GM10248 (cell line): ENCODE data around the gene PPM1A.

ENCODE experiments used
- CTCF ChIA-PET: fragments of 300-600 bp; sonication (Branson Sonifier 250); formaldehyde crosslinking; extraction: SDS; loops from one replicate; lab custom pipeline; 2021; ENCODE audit warnings: antibody characterized with exemption; lab: Yijun Ruan, JAX
- POLR2A ChIA-PET: fragments of 350-650 bp; sonication (Branson Sonifier 250); formaldehyde crosslinking; extraction: SDS; loops from one replicate; lab custom pipeline; 2020; ENCODE audit warnings: antibody characterized with exemption; lab: Yijun Ruan, JAX
- DNase-seq: peaks from one replicate; pipeline ENCODE4 v3.0.0; 2012; ENCODE audit errors: extremely low spot score
- TF ChIP-seq, protein P1 (sequence below): IDR thresholded peaks from 2 replicates; pipeline ENCODE4 v1.5.1; 2012; ENCODE audit warnings: mild to moderate bottlenecking, low read depth; ENCODE audit errors: extremely low read depth, missing control alignments, control extremely low read depth

The PPM1A gene

DNA sequence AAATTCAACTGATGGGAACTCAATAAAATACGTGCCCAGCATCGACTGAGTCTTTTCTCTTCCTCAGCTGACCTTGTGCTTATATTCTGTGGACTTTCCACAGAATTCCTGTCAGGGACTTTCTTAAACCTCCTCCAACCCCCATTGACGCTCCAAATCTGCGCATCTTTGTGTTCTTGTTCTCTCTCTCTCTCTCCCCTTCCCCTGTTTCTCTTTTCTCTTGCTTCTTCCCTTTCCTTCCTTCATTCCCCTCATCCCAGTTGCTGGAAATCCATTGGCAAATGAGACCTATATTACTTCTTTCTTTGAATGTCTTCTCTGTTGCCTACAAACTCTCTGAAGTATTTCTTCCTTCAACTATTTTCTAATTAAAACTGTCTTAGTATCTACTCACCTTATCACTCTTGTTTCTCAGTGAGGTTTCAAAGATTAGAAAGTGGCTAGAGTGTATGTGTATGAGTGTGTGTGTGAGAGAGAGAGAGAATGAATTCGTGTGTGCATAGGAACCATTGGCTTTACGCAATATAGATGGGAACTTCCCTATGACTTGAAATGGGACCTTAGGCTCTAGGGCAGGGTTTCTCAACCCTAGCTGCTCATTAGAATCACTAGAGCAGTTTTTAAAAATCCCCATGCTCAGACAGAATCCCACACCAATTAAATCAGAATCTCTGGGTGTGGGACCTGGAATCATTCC, 42.0 kb upstream of the PPM1A start:
- ChIA-PET CTCF (interaction anchor here (1.1 to 4.6 kb wide), 8 partner anchors 9 to 125 kb away, joined by 3 to 31 read pairs (median 6); no protein-coding TSS in a partner anchor), POLR2A (interaction anchor here (1.5 to 4.7 kb wide), 2 partner anchors 10 to 41 kb away, joined by 5 to 26 read pairs; partner anchors contain the start of gene PPM1A)
- DNase-seq: no peak
- TF ChIP-seq, protein P1, sequence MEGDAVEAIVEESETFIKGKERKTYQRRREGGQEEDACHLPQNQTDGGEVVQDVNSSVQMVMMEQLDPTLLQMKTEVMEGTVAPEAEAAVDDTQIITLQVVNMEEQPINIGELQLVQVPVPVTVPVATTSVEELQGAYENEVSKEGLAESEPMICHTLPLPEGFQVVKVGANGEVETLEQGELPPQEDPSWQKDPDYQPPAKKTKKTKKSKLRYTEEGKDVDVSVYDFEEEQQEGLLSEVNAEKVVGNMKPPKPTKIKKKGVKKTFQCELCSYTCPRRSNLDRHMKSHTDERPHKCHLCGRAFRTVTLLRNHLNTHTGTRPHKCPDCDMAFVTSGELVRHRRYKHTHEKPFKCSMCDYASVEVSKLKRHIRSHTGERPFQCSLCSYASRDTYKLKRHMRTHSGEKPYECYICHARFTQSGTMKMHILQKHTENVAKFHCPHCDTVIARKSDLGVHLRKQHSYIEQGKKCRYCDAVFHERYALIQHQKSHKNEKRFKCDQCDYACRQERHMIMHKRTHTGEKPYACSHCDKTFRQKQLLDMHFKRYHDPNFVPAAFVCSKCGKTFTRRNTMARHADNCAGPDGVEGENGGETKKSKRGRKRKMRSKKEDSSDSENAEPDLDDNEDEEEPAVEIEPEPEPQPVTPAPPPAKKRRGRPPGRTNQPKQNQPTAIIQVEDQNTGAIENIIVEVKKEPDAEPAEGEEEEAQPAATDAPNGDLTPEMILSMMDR: no peak

DNA sequence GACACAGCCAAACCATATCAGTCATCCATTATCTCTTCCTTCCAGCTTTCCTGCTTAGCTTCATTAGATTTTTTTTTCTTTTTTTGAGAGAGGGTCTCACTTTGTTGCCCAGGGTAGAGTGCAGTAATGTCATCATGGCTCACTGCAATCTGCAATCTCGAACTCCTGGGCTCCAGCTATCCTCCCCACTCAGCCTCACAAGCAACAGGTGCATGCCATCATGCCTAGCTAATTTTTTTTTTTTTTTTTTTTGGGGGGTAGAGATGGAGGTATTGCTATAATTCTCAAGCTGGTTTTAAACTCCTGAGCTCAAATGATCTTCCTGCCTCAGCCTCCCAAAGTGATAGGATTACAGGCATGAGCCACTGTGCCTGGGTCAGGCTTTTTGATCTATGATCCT, 38.3 kb upstream of the PPM1A start:
- TF ChIP-seq, protein P1: no peak
- no peak for DNase-seq
- POLR2A ChIA-PET: interaction anchor here (0.6 to 1.3 kb wide), 3 partner anchors 19 to 38 kb away, joined by 3 to 6 read pairs (median 3); partner anchors contain the start of gene PPM1A
- CTCF ChIA-PET: interaction anchor here (0.9 to 4.5 kb wide), 5 partner anchors 14 to 146 kb away, joined by 3 to 12 read pairs (median 4); no protein-coding TSS in a partner anchor

DNA sequence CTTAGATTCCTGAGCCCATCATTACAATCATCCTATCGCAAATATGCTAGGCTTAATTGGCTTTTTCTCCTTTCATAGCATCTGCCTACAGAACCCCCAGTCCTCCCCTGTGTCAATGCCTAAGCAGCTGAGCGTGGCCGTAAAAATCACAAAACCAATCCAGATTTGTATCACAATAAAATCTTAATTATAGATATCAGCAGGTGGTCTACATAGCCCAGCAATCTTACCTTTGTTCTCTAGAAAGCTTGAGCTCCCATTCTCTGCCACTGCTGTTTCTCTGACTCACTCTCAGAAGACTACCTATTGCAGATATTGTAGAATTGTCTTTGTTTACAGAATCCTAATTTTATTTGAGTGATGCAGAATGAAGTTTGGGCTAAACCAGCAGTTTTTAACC, 37.9 kb upstream of the PPM1A start:
- DNase-seq: no peak
- TF ChIP-seq, protein P1: no peak
- POLR2A ChIA-PET: interaction anchor here (1.0 kb wide), 1 partner anchor 36 kb away, joined by 3 read pairs; no protein-coding TSS in a partner anchor
- CTCF ChIA-PET: interaction anchor here (0.9 to 2.4 kb wide), 5 partner anchors 14 to 146 kb away, joined by 3 to 7 read pairs (median 3); no protein-coding TSS in a partner anchor

DNA sequence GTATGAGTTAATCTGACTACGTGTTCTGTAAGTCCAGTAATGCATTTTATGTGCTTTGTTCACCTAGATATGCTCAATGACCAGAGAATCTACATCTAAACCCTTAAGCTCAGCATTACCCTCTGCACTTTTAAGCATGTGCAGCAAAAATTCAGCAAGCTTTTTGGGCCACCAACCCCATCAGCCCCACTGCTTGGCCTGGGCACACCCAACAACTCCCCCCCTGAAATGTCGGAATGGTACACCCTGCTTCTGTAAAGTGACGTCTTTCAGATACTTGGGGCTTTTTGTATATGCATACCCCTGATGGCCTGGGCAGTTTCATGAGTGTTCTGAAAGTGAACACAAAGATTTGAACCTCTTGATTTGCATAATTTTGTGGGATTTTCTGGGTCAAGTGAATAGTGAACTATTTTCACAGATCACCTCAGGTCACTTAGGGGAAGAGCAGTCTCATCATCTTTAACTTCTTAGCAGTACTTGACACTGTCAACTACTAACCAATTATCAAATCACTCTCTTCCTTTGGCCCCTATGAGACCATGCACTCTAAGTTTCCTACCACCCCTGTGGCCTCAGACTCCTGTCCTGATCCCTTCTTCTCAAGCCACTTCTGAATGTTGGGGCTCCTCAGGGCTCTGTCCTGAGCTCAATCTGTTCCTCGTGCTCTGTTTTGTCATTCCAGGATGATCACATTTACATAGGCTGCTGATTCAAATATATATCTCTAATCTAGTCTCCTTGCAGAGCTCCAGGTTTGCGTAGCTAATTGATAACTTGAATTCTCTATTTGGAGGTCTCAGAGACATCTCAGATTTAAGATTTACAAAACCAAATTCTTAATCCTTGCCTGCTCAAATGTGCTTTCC, 36.3 kb upstream of the PPM1A start:
- DNase-seq: peak; percentile 43
- ChIA-PET POLR2A (interaction anchor here (0.7 to 1.8 kb wide), 2 partner anchors 9 to 36 kb away, joined by 3 to 8 read pairs; partner anchors contain the start of gene PPM1A), CTCF (interaction anchor here (1.1 to 8.2 kb wide), 5 partner anchors 9 to 137 kb away, joined by 3 to 52 read pairs (median 7); partner anchors contain the start of gene PPM1A)
- TF ChIP-seq, protein P1: no peak

DNA sequence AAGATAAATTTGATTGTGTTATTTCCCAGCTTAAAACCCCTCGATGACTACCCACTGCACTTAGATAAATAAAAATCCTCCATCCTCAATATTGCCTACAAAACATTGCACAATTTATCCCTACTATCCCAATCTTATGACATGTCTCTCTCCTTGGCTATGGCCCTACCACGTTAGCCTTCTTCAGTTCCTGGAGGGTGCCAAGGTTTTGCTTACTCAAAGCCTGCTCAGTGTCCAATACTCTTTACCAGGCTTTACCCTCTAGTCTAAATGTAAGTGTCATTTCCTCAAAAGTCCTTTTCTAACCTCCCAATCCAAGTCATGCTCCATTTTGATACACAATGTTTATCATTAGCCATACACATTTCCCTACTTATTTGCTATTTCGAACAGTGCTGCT, 35.0 kb upstream of the PPM1A start:
- ChIA-PET CTCF (interaction anchor here (0.6 to 8.2 kb wide), 4 partner anchors 8 to 68 kb away, joined by 3 to 52 read pairs (median 17); partner anchors contain the start of gene PPM1A), POLR2A (no interaction called here)
- DNase-seq: no peak
- TF ChIP-seq, protein P1: no peak
